Keratinocyte (primary cell): ENCODE results near the gene OOSP4A. TPM values are rescaled to one million over a fixed set of nuclear protein-coding genes. Genes with fewer than 3 reads are reported as not detected.

Experiments used
- DNase-seq: peaks from one replicate; pipeline ENCODE4 v3.0.0-alpha.2; 2011; ENCODE audit warnings: low read depth, missing footprints, low spot score
- FAIRE-seq: peaks from 2 replicates; lab custom pipeline; 2011; peaks lifted over from hg19 to GRCh38; lab: Jason Lieb, UNC
- H2AFZ ChIP-seq: 2 replicates; pipeline ENCODE4 v1.6.0; 2012; ENCODE audit warnings: low read length, control low read depth, inconsistent platforms; ENCODE audit not compliant: control insufficient read depth
- H3K27ac ChIP-seq: 2 replicates; pipeline ENCODE4 v1.5.1; 2011; ENCODE audit warnings: low read length; ENCODE audit not compliant: control insufficient read depth, insufficient read depth
- H3K27me3 ChIP-seq: 3 replicates; pipeline ENCODE4 v1.6.0; 2011; ENCODE audit warnings: low read length; ENCODE audit not compliant: control insufficient read depth, insufficient read depth; ENCODE audit errors: extremely low read depth
- H3K36me3 ChIP-seq, 2 experiments: 2 replicates in 1 of 2; 3 replicates in 1 of 2; pipeline ENCODE4 v1.5.1; 2011; ENCODE audit warnings: low read length in 2 of 2, mild to moderate bottlenecking in 1 of 2; ENCODE audit not compliant: control insufficient read depth in 2 of 2, insufficient read depth in 2 of 2; ENCODE audit errors: extremely low read depth in 1 of 2
- H3K4me1 ChIP-seq: 3 replicates; pipeline ENCODE4 v1.5.1; 2011; ENCODE audit warnings: low read length; ENCODE audit not compliant: control insufficient read depth, insufficient read depth; ENCODE audit errors: extremely low read depth
- H3K4me2 ChIP-seq: 3 replicates; pipeline ENCODE4 v1.6.0; 2011; ENCODE audit warnings: low read depth, low read length; ENCODE audit not compliant: control insufficient read depth, insufficient read depth; ENCODE audit errors: extremely low read depth
- H3K4me3 ChIP-seq, 3 experiments: fragments of 200-600 bp in 1 of 3; sonication (generic) in 1 of 3; 2 replicates in 2 of 3; 3 replicates in 1 of 3; pipeline ENCODE4 v1.5.1; 2011 to 2016; ENCODE audit warnings: low read length in 3 of 3, mild to moderate bottlenecking in 3 of 3, control low read depth in 2 of 3, inconsistent platforms in 1 of 3, low read depth in 1 of 3, mixed read lengths in 1 of 3, mixed run types in 1 of 3, moderate library complexity in 1 of 3; ENCODE audit not compliant: control insufficient read depth in 2 of 3, insufficient read depth in 2 of 3; ENCODE audit errors: extremely low read depth in 1 of 3
- H3K79me2 ChIP-seq: 2 replicates; pipeline ENCODE4 v1.6.0; 2012; ENCODE audit warnings: low read length; ENCODE audit not compliant: control insufficient read depth, insufficient read depth
- H3K9ac ChIP-seq: 3 replicates; pipeline ENCODE4 v1.6.0; 2011; ENCODE audit warnings: low read length; ENCODE audit not compliant: control insufficient read depth, insufficient read depth; ENCODE audit errors: extremely low read depth
- H3K9me1 ChIP-seq: 3 replicates; pipeline ENCODE4 v1.6.0; 2011; ENCODE audit warnings: low read length; ENCODE audit not compliant: control insufficient read depth, insufficient read depth; ENCODE audit errors: extremely low read depth
- H3K9me3 ChIP-seq: 2 replicates; pipeline ENCODE4 v1.5.1; 2012; ENCODE audit warnings: low read depth, low read length; ENCODE audit not compliant: control insufficient read depth
- H4K20me1 ChIP-seq: 3 replicates; pipeline ENCODE4 v1.6.0; 2011; ENCODE audit warnings: low read length; ENCODE audit not compliant: control insufficient read depth, insufficient read depth; ENCODE audit errors: extremely low read depth
- CTCF ChIP-seq, 3 experiments: IDR thresholded peaks in 1 of 3; conservative IDR thresholded peaks in 1 of 3; optimal IDR thresholded peaks in 1 of 3; 2 replicates in 2 of 3; 3 replicates in 1 of 3; pipeline versions ENCODE3 to v1.5.1; 2011; ENCODE audit warnings: low read length in 3 of 3, mild to moderate bottlenecking in 3 of 3, moderate library complexity in 2 of 3, control low read depth in 1 of 3, inconsistent platforms in 1 of 3; ENCODE audit not compliant: insufficient read depth in 2 of 3; ENCODE audit errors: extremely low read depth in 1 of 3
- EZH2 ChIP-seq: IDR thresholded peaks from one replicate; pipeline ENCODE4 v1.6.1; 2012; ENCODE audit warnings: inconsistent platforms, mild to moderate bottlenecking, low read length, moderate library complexity
- dilution Hi-C: fragments of 300-500 bp; cut with MboI; formaldehyde crosslinking; loops from one replicate; pipeline ENCODE4 v1.7.0; 2020; ENCODE audit warnings: low sequenced_read_pairs; ENCODE audit not compliant: extremely low pct_ligation_motif_present
- polyA plus RNA-seq, 5 experiments: library from polyadenylated mRNA; depleted of rRNA in 3 of 5; stranded (reverse) in 3 of 5; stranded (forward) in 1 of 5; unstranded in 1 of 5; fragments of >200 nt; gene quantifications; 1 replicate in 1 of 5; 2 replicates in 3 of 5; 3 replicates in 1 of 5; pipeline versions ENCODE4 v1.2.1 to v1.2.3, GENCODE V29; 2011 to 2012; ENCODE audit warnings: missing spikeins in 2 of 5, low read depth in 1 of 5, low replicate concordance in 1 of 5

Gene OOSP4A
- polyA plus RNA-seq, 1 donor (not counting 4 experiments of a cell fraction or from before 2014, with no cell fraction given) = not detected

- H3K9ac ChIP-seq = no peak overlapping the region
- DNase-seq (no peak), FAIRE-seq (no peak)
- no peaks in the 10 kb centered on the region for H3K9me1 ChIP-seq
- no peak overlapping the region for H3K4me3 ChIP-seq
- H3K27me3 ChIP-seq = no peaks in the 10 kb centered on the region
- no peak for TF ChIP-seq CTCF (optimal IDR thresholded peaks at IDR 0.05 in 1 of 3, IDR thresholded peaks at IDR 0.05 in 1 of 3, conservative IDR thresholded peaks at IDR 0.05 in 1 of 3; ENCODE audit: extremely low read depth in 1 of 3, insufficient read depth in 2 of 3, low read length in 3 of 3)
- no peak for TF ChIP-seq EZH2
- no peak overlapping the region for H2AFZ ChIP-seq
- H3K4me1 ChIP-seq = no peaks in the 10 kb centered on the region
- no peaks in the 10 kb centered on the region for H4K20me1 ChIP-seq
- no peaks in the 10 kb centered on the region for H3K79me2 ChIP-seq
- no peaks in the 10 kb centered on the region for H3K36me3 ChIP-seq
- no peak overlapping the region for H3K27ac ChIP-seq
- dilution Hi-C loops = no loop called here
- H3K4me2 ChIP-seq = no peak overlapping the region
- no peaks in the 10 kb centered on the region for H3K9me3 ChIP-seq
Observed at GRCh38 chr11:59943997-59944714, 19.7 kb upstream of the OOSP4A start.

GRCh38 chr11:59944720-59945119 lies 19.1 kb upstream of the OOSP4A start:
- H3K4me2 ChIP-seq = no peak overlapping the region
- no peak overlapping the region for H3K27ac ChIP-seq
- FAIRE-seq = no peak
- H3K9ac ChIP-seq = no peak overlapping the region
- H3K9me3 ChIP-seq = no peaks in the 10 kb centered on the region
- no peaks in the 10 kb centered on the region for H3K79me2 ChIP-seq
- H3K4me1 ChIP-seq = no peaks in the 10 kb centered on the region
- H3K9me1 ChIP-seq = no peaks in the 10 kb centered on the region
- no peaks in the 10 kb centered on the region for H3K27me3 ChIP-seq
- dilution Hi-C loops = no loop called here
- DNase-seq = no peak
- no peak overlapping the region for H3K4me3 ChIP-seq
- TF ChIP-seq EZH2 (no peak), CTCF (optimal IDR thresholded peaks at IDR 0.05 in 1 of 3, IDR thresholded peaks at IDR 0.05 in 1 of 3, conservative IDR thresholded peaks at IDR 0.05 in 1 of 3; ENCODE audit: extremely low read depth in 1 of 3, insufficient read depth in 2 of 3, low read length in 3 of 3) (no peak)
- H2AFZ ChIP-seq = no peak overlapping the region
- no peaks in the 10 kb centered on the region for H4K20me1 ChIP-seq
- no peaks in the 10 kb centered on the region for H3K36me3 ChIP-seq
